A549 (cell line): ENCODE measurements around the gene RNF166. TPM values are rescaled to one million over a fixed set of nuclear protein-coding genes. Genes with fewer than 3 reads are reported as not detected.

Source experiments
- ATAC-seq, 2 experiments: fragments of 200-7000 bp in 1 of 2; fragments of >200 bp in 1 of 2; cut with Nextera tagmentation in 1 of 2; cut with Tn5 transposase in 1 of 2; 3 replicates each; pipeline versions ENCODE4 v1.8.0 to v1.9.1; 2018 to 2020; ENCODE audit warnings: mild to moderate bottlenecking in 1 of 2, moderate library complexity in 1 of 2
- CTCF ChIA-PET: fragments of 300-600 bp; sonication (Branson Sonifier 250); formaldehyde crosslinking; extraction: SDS; loops from one replicate; lab custom pipeline; 2021; ENCODE audit warnings: antibody characterized with exemption, inconsistent platforms; lab: Yijun Ruan, JAX
- POLR2A ChIA-PET: fragments of 350-600 bp; formaldehyde crosslinking; extraction: SDS; loops from one replicate; lab custom pipeline; 2021; ENCODE audit warnings: antibody characterized with exemption, inconsistent platforms; lab: Yijun Ruan, JAX
- DNase-seq, 2 experiments: peaks; one replicate each; pipeline versions ENCODE4 v3.0.0 to v3.0.0-alpha.2; 2011 to 2016; ENCODE audit warnings: low read depth in 1 of 2, low spot score in 1 of 2
- FAIRE-seq: peaks from 2 replicates; lab custom pipeline; 2011; peaks lifted over from hg19 to GRCh38; lab: Jason Lieb, UNC
- H3K27ac ChIP-seq, 2 experiments: fragments of >200 bp; sonication (Bioruptor Twin); formaldehyde crosslinking; 3 replicates each; pipeline ENCODE4 v1.5.1; 2016 to 2017
- H3K4me1 ChIP-seq: fragments of >200 bp; sonication (Bioruptor Twin); formaldehyde crosslinking; 3 replicates; pipeline ENCODE4 v1.6.1; 2016
- H3K4me2 ChIP-seq: fragments of >200 bp; sonication (Bioruptor Twin); formaldehyde crosslinking; 3 replicates; pipeline ENCODE4 v1.6.1; 2016
- H3K4me3 ChIP-seq: fragments of >200 bp; sonication (Bioruptor Twin); formaldehyde crosslinking; 3 replicates; pipeline ENCODE4 v1.5.1; 2016
- H3K9me3 ChIP-seq: fragments of >200 bp; sonication (Bioruptor Twin); formaldehyde crosslinking; 3 replicates; pipeline ENCODE4 v1.6.1; 2016
- CBX2 ChIP-seq: fragments of 200-600 bp; sonication (generic); IDR thresholded peaks from 2 replicates; pipeline ENCODE4 v1.6.1; 2016; ENCODE audit warnings: low read depth, mild to moderate bottlenecking, borderline replicate concordance
- CBX8 ChIP-seq: fragments of 200-600 bp; sonication (generic); IDR thresholded peaks from 2 replicates; pipeline ENCODE4 v1.6.1; 2016
- CEBPB ChIP-seq, 2 experiments: fragments of >200 bp in 1 of 2; sonication (Bioruptor Twin) in 1 of 2; formaldehyde crosslinking in 1 of 2; IDR thresholded peaks; 2 replicates each; pipeline ENCODE4 v1.6.1; 2012 to 2016
- CHD2 ChIP-seq: fragments of 150-350 bp; IDR thresholded peaks from 2 replicates; pipeline ENCODE4 v1.6.1; 2014; ENCODE audit warnings: low read length; ENCODE audit not compliant: partially characterized antibody
- CHD4 ChIP-seq: fragments of 200-600 bp; sonication (generic); IDR thresholded peaks from 2 replicates; pipeline ENCODE4 v1.6.1; 2016; ENCODE audit warnings: antibody characterized with exemption, mild to moderate bottlenecking, borderline replicate concordance
- EP300 ChIP-seq, 2 experiments: fragments of >200 bp; sonication (Bioruptor Twin); formaldehyde crosslinking; IDR thresholded peaks; 2 replicates in 1 of 2; 3 replicates in 1 of 2; pipeline ENCODE4 v1.6.1; 2016 to 2017
- ESRRA ChIP-seq: fragments of 150-350 bp; IDR thresholded peaks from 2 replicates; pipeline ENCODE4 v1.6.1; 2014; ENCODE audit warnings: mild to moderate bottlenecking, low read length, borderline replicate concordance
- FOSL2 ChIP-seq, 2 experiments: fragments of 450-650 bp in 1 of 2; fragments of >200 bp in 1 of 2; sonication (Bioruptor Twin) in 1 of 2; formaldehyde crosslinking; IDR thresholded peaks; 2 replicates each; pipeline versions ENCODE4 v1.5.0 to v1.6.1; 2016 to 2020; ENCODE audit warnings: mild to moderate bottlenecking in 1 of 2, moderate library complexity in 1 of 2
- FOXS1 ChIP-seq: fragments of 250-450 bp; sonication (Bioruptor Pico); IDR thresholded peaks from 2 replicates; pipeline ENCODE4 v1.5.0; 2020; ENCODE audit warnings: mild to moderate bottlenecking, moderate library complexity
- GATA3 ChIP-seq: IDR thresholded peaks from 2 replicates; pipeline ENCODE4 v1.6.1; 2012; ENCODE audit warnings: borderline replicate concordance
- HEYL ChIP-seq: fragments of 250-450 bp; sonication (Bioruptor Pico); IDR thresholded peaks from 2 replicates; pipeline ENCODE4 v1.8.0; 2021; ENCODE audit warnings: mild to moderate bottlenecking, moderate library complexity
- HOXB13 ChIP-seq: fragments of 250-450 bp; sonication (Bioruptor Pico); IDR thresholded peaks from 2 replicates; pipeline ENCODE4 v1.5.0; 2020; ENCODE audit warnings: low read depth, mild to moderate bottlenecking, moderate library complexity
- HOXB5 ChIP-seq: fragments of 250-450 bp; sonication (Bioruptor Pico); IDR thresholded peaks from 2 replicates; pipeline ENCODE4 v1.5.0; 2020; ENCODE audit warnings: mild to moderate bottlenecking, moderate library complexity
- JUN ChIP-seq, 2 experiments: fragments of >200 bp; sonication (Bioruptor Twin); formaldehyde crosslinking; IDR thresholded peaks; 2 replicates in 1 of 2; 3 replicates in 1 of 2; pipeline ENCODE4 v1.6.1; 2016 to 2017
- KDM5A ChIP-seq: fragments of 200-600 bp; sonication (generic); IDR thresholded peaks from 2 replicates; pipeline ENCODE4 v1.6.1; 2016; ENCODE audit warnings: antibody characterized with exemption, mild to moderate bottlenecking
- MAFK ChIP-seq: fragments of 450-650 bp; IDR thresholded peaks from 2 replicates; pipeline ENCODE4 v1.6.1; 2014; ENCODE audit not compliant: partially characterized antibody
- NPAS2 ChIP-seq: fragments of 250-450 bp; sonication (Bioruptor Pico); IDR thresholded peaks from 2 replicates; pipeline ENCODE4 v1.8.0; 2022; ENCODE audit warnings: mild to moderate bottlenecking, moderate library complexity, borderline replicate concordance
- PHF8 ChIP-seq: fragments of 200-600 bp; sonication (generic); IDR thresholded peaks from 2 replicates; pipeline ENCODE4 v1.6.1; 2016; ENCODE audit warnings: low read depth, mild to moderate bottlenecking, antibody characterized with exemption, moderate library complexity, borderline replicate concordance
- POLR2A ChIP-seq: IDR thresholded peaks from 2 replicates; pipeline ENCODE4 v1.6.1; 2012; ENCODE audit warnings: mild to moderate bottlenecking, low read length
- RARB ChIP-seq: fragments of 250-450 bp; sonication (Bioruptor Pico); IDR thresholded peaks from 2 replicates; pipeline ENCODE4 v1.8.0; 2021; ENCODE audit warnings: mild to moderate bottlenecking, moderate library complexity
- RCOR1 ChIP-seq: fragments of 150-350 bp; IDR thresholded peaks from 2 replicates; pipeline ENCODE4 v1.6.1; 2014; ENCODE audit warnings: antibody characterized with exemption, low read length, low read depth
- RFX5 ChIP-seq: fragments of 450-650 bp; IDR thresholded peaks from 2 replicates; pipeline ENCODE4 v1.7.1; 2014; ENCODE audit warnings: antibody characterized with exemption, mild to moderate bottlenecking, moderate library complexity
- RNF2 ChIP-seq: fragments of 200-600 bp; sonication (generic); IDR thresholded peaks from 2 replicates; pipeline ENCODE4 v1.6.1; 2016; ENCODE audit warnings: low read depth, mild to moderate bottlenecking, antibody characterized with exemption, moderate library complexity, borderline replicate concordance
- SMC3 ChIP-seq: fragments of >200 bp; sonication (Bioruptor Twin); formaldehyde crosslinking; IDR thresholded peaks from 3 replicates; pipeline ENCODE4 v1.6.1; 2018; ENCODE audit warnings: inconsistent platforms
- SREBF2 ChIP-seq: fragments of 450-650 bp; IDR thresholded peaks from 2 replicates; pipeline ENCODE4 v1.6.1; 2014; ENCODE audit warnings: mild to moderate bottlenecking, moderate library complexity
- TFCP2L1 ChIP-seq: fragments of 250-450 bp; sonication (Bioruptor Pico); IDR thresholded peaks from 2 replicates; pipeline ENCODE4 v1.5.0; 2021; ENCODE audit warnings: mild to moderate bottlenecking
- TP53 ChIP-seq: fragments of 250-450 bp; sonication (Bioruptor Pico); IDR thresholded peaks from 2 replicates; pipeline ENCODE4 v1.5.0; 2021; ENCODE audit warnings: mild to moderate bottlenecking, moderate library complexity
- ZNF302 ChIP-seq: fragments of 250-450 bp; sonication (Bioruptor Pico); IDR thresholded peaks from 2 replicates; pipeline ENCODE4 v1.9.0; 2021; ENCODE audit warnings: inconsistent platforms, mild to moderate bottlenecking, moderate library complexity
- ZSCAN20 ChIP-seq: fragments of 250-450 bp; sonication (Bioruptor Pico); IDR thresholded peaks from 2 replicates; pipeline ENCODE4 v1.8.0; 2022; ENCODE audit warnings: mild to moderate bottlenecking, moderate library complexity
- WGBS: methylation state at CpG from one replicate; pipeline ENCODE4 v1.1.6; 2017; ENCODE audit errors: missing lambda C conversion rate; 5-methylcytosine and 5-hydroxymethylcytosine counted together
- polyA plus RNA-seq, 4 experiments: library from polyadenylated mRNA; depleted of rRNA in 3 of 4; stranded (reverse); fragments of >200 nt; fragmentation: RNase III in 1 of 4; extraction: RNeasy Plus Mini Kit Qiagen cat#74134 plus additional on column Dnase treatment in 1 of 4; gene quantifications; 2 replicates in 3 of 4; 3 replicates in 1 of 4; pipeline ENCODE4 v1.2.3, GENCODE V29; 2011 to 2017
- TF ChIP-seq, protein P1 (sequence below): IDR thresholded peaks from 2 replicates; pipeline ENCODE4 v1.6.1; 2012
- TF ChIP-seq, protein P2 (sequence below): IDR thresholded peaks from 2 replicates; pipeline ENCODE4 v1.6.1; 2012; ENCODE audit warnings: low read depth, borderline replicate concordance
- TF ChIP-seq, protein P3 (sequence below): fragments of 250-450 bp; sonication (Bioruptor Pico); IDR thresholded peaks from 2 replicates; pipeline ENCODE4 v1.5.0; 2021; ENCODE audit warnings: mild to moderate bottlenecking, moderate library complexity, borderline replicate concordance
- TF ChIP-seq, protein P4 (sequence below): IDR thresholded peaks from 2 replicates; pipeline ENCODE4 v1.6.1; 2012
- TF ChIP-seq, protein P5 (sequence below): fragments of >200 bp; sonication (Bioruptor Twin); formaldehyde crosslinking; IDR thresholded peaks from 2 replicates; pipeline ENCODE4 v1.6.1; 2016
- TF ChIP-seq, protein P6 (sequence below): fragments of 450-650 bp; IDR thresholded peaks from 2 replicates; pipeline ENCODE4 v1.6.1; 2014; ENCODE audit warnings: antibody characterized with exemption
- TF ChIP-seq, protein P7 (sequence below): fragments of >200 bp; sonication (Bioruptor Twin); formaldehyde crosslinking; IDR thresholded peaks from 3 replicates; pipeline ENCODE4 v1.6.1; 2016

RNF166 gene
- polyA plus RNA-seq, 2 of the 4 experiments (the other 2 are of a cell fraction), result 9.4 to 11.6 TPM

DNA sequence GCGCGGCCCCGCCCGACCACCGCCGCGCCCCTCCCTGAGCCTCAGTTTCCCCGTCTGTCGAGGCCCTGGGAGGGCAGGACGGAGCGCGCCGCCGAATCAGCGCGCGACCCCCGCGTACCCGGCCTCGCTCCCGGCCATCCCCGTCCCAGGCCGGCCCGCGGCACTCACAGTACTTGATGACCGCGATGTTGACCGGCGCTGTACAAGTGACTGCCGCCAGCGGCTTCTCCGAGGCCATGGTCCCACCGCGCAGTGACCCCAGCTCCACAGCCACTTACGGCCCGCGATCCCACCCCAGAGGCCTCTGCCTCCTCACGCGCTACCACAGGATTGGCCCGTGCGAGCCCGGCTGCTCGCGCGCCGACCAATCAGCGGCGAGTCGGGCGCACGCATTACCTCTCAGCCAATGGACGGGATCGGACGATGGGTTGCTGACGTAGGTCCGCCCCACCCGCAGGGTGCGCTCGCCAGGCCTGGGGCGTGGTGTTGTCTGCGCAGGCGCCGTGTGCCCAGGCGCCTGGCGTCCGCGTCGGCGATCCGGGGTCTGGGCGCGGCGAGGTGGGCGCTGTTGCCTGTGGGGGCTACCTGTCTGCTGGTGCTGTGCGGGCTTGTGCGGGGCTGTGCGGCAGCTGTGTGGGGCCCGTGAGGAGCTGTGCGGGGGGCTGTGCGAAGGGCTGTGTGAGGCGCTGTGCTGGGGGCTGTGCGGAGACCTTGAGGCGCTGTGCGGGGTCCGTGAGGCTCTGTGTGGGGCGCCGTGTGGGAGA is 43.2 kb downstream of the RNF166 start, which contains the start of gene MVD:
Gene MVD (minus strand): TSS at position 249 of the 764 bp plus-strand sequence. CDS start 11 bp downstream, at position 238.
- FAIRE-seq (peak; percentile 46), ATAC-seq (peak; percentile 97 to 99), DNase-seq (peak; percentile 98 to 99)
- Histone ChIP-seq H3K4me2 (peak within 1 kb of the TSS; percentile 92), H3K27ac (peak within 1 kb of the TSS; percentile 80 to 92), H3K9me3 (no peaks in the 10 kb centered on the region), H3K4me3 (peak within 1 kb of the TSS; percentile 91), H3K4me1 (peaks cover 9% of the 10 kb centered on the region; the same call in 1 of the 3 replicates)
- POLR2A ChIA-PET, result interaction anchor here (1.2 kb wide), 1 partner anchor 11 kb away, joined by 3 read pairs; no protein-coding TSS in a partner anchor
- WGBS, result 0% methylated on average over 6 of the region's 88 CpGs
- CTCF ChIA-PET, result interaction anchor here (1.0 to 2.6 kb wide), 3 partner anchors 12 to 75 kb away, joined by 3 to 7 read pairs (median 4); no protein-coding TSS in a partner anchor
- TF ChIP-seq KDM5A (0 out of 2 replicates have a peak, but pooled peaks have one; percentile 18), JUN (IDR thresholded peaks at IDR 0.05) (no peak; a peak in 2 of 5 replicates), HOXB5 (no peak), POLR2A (peak; percentile 97), TFCP2L1 (0 out of 2 replicates have a peak, but pooled peaks have one; percentile 55), GATA3 (0 out of 2 replicates have a peak, but pooled peaks have one; percentile 15), CBX2 (no peak), CBX8 (no peak), MAFK (peak; percentile 15), RNF2 (no peak), FOSL2 (IDR thresholded peaks at IDR 0.05) (no peak), FOSL2 (CRISPR knock-in tag; IDR thresholded peaks at IDR 0.05) (no peak), RARB (CRISPR knock-in tag) (no peak), SMC3 (no peak), SREBF2 (no peak), HOXB13 (CRISPR knock-in tag) (no peak), ZSCAN20 (CRISPR knock-in tag) (no peak), NPAS2 (CRISPR knock-in tag) (no peak), ZNF302 (CRISPR knock-in tag) (no peak), RFX5 (peak; percentile 89), HEYL (no peak), EP300 (IDR thresholded peaks at IDR 0.05) (no peak), TP53 (CRISPR knock-in tag) (no peak), ESRRA (no peak), RCOR1 (no peak), CHD2 (no peak), PHF8 (peak; percentile 80), CEBPB (IDR thresholded peaks at IDR 0.05) (no peak), CHD4 (no peak), FOXS1 (CRISPR knock-in tag) (no peak)
- TF ChIP-seq, protein P1, sequence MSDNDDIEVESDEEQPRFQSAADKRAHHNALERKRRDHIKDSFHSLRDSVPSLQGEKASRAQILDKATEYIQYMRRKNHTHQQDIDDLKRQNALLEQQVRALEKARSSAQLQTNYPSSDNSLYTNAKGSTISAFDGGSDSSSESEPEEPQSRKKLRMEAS, result peak; percentile 79
- TF ChIP-seq, protein P2, sequence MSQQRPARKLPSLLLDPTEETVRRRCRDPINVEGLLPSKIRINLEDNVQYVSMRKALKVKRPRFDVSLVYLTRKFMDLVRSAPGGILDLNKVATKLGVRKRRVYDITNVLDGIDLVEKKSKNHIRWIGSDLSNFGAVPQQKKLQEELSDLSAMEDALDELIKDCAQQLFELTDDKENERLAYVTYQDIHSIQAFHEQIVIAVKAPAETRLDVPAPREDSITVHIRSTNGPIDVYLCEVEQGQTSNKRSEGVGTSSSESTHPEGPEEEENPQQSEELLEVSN, result 0 out of 2 replicates have a peak, but pooled peaks have one; percentile 59
- TF ChIP-seq, protein P3, sequence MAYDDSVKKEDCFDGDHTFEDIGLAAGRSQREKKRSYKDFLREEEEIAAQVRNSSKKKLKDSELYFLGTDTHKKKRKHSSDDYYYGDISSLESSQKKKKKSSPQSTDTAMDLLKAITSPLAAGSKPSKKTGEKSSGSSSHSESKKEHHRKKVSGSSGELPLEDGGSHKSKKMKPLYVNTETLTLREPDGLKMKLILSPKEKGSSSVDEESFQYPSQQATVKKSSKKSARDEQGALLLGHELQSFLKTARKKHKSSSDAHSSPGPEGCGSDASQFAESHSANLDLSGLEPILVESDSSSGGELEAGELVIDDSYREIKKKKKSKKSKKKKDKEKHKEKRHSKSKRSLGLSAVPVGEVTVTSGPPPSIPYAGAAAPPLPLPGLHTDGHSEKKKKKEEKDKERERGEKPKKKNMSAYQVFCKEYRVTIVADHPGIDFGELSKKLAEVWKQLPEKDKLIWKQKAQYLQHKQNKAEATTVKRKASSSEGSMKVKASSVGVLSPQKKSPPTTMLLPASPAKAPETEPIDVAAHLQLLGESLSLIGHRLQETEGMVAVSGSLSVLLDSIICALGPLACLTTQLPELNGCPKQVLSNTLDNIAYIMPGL (CRISPR knock-in tag), result no peak
- TF ChIP-seq, protein P4, sequence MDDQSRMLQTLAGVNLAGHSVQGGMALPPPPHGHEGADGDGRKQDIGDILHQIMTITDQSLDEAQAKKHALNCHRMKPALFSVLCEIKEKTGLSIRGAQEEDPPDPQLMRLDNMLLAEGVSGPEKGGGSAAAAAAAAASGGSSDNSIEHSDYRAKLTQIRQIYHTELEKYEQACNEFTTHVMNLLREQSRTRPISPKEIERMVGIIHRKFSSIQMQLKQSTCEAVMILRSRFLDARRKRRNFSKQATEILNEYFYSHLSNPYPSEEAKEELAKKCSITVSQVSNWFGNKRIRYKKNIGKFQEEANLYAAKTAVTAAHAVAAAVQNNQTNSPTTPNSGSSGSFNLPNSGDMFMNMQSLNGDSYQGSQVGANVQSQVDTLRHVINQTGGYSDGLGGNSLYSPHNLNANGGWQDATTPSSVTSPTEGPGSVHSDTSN, result no peak
- TF ChIP-seq, protein P5, sequence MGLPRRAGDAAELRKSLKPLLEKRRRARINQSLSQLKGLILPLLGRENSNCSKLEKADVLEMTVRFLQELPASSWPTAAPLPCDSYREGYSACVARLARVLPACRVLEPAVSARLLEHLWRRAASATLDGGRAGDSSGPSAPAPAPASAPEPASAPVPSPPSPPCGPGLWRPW, result no peak
- TF ChIP-seq, protein P6, sequence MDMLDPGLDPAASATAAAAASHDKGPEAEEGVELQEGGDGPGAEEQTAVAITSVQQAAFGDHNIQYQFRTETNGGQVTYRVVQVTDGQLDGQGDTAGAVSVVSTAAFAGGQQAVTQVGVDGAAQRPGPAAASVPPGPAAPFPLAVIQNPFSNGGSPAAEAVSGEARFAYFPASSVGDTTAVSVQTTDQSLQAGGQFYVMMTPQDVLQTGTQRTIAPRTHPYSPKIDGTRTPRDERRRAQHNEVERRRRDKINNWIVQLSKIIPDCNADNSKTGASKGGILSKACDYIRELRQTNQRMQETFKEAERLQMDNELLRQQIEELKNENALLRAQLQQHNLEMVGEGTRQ, result peak; percentile 37; the same call in 1 of the 2 replicates
- TF ChIP-seq, protein P7, sequence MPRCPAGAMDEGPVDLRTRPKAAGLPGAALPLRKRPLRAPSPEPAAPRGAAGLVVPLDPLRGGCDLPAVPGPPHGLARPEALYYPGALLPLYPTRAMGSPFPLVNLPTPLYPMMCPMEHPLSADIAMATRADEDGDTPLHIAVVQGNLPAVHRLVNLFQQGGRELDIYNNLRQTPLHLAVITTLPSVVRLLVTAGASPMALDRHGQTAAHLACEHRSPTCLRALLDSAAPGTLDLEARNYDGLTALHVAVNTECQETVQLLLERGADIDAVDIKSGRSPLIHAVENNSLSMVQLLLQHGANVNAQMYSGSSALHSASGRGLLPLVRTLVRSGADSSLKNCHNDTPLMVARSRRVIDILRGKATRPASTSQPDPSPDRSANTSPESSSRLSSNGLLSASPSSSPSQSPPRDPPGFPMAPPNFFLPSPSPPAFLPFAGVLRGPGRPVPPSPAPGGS, result peak; percentile 51; the same call in 1 of the 3 replicates
